ENCODE measurements around the gene RAB36.

- TF ChIP-seq CTCF (IDR thresholded peaks at IDR 0.05): no peak
- no peak for TF ChIP-seq POLR2AphosphoS5 (IDR thresholded peaks at IDR 0.05)
Observed at GRCh38 chr22:23213022-23213555, 67.8 kb downstream of the RAB36 start.
